Measurements from ENCODE around the gene XRCC5.

The XRCC5 gene

GRCh38 chr2:216092646-216093045 lies 16.5 kb upstream of the XRCC5 start:
- TF ChIP-seq GLIS3 (CRISPR knock-in tag; IDR thresholded peaks at IDR 0.05): no peak
- no peak for ATAC-seq

DNA sequence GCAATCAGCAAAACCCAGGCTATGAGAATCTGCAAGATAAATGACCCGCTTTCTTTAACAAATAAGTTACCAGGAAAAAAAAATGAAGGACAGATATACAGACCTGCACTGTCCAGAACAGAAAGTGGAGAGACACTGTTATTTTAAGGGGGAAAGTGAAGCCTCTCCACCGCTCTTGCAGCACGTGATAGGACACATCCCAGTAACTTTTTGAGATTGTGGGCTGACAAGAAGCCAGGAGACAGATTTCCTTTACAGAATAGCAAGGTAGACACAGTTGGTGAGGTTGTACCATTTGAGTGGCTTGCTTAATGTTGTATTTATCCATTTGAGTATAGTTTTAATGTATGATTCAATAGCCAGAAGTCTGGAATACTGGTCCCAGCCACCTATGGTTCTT lies 14.4 kb upstream of the XRCC5 start:
- TF ChIP-seq ISL1 (CRISPR knock-in tag; IDR thresholded peaks at IDR 0.05) (no peak), ZFP3 (CRISPR knock-in tag; IDR thresholded peaks at IDR 0.05) (no peak), SNAI2 (CRISPR knock-in tag; IDR thresholded peaks at IDR 0.05) (no peak)
- TF ChIP-seq, protein P1, sequence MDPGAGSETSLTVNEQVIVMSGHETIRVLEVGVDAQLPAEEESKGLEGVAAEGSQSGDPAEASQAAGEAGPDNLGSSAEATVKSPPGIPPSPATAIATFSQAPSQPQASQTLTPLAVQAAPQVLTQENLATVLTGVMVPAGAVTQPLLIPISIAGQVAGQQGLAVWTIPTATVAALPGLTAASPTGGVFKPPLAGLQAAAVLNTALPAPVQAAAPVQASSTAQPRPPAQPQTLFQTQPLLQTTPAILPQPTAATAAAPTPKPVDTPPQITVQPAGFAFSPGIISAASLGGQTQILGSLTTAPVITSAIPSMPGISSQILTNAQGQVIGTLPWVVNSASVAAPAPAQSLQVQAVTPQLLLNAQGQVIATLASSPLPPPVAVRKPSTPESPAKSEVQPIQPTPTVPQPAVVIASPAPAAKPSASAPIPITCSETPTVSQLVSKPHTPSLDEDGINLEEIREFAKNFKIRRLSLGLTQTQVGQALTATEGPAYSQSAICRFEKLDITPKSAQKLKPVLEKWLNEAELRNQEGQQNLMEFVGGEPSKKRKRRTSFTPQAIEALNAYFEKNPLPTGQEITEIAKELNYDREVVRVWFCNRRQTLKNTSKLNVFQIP (CRISPR knock-in tag; IDR thresholded peaks at IDR 0.05; ENCODE audit: borderline replicate concordance, low read depth): no peak
- ATAC-seq: no peak

- no peak for ATAC-seq
- TF ChIP-seq ISL1 (CRISPR knock-in tag; IDR thresholded peaks at IDR 0.05) (no peak), ZNF70 (CRISPR knock-in tag; IDR thresholded peaks at IDR 0.05) (no peak), ESRRG (CRISPR knock-in tag; IDR thresholded peaks at IDR 0.05) (no peak), ZFP3 (CRISPR knock-in tag; IDR thresholded peaks at IDR 0.05) (no peak), ZFP30 (CRISPR knock-in tag; IDR thresholded peaks at IDR 0.05) (no peak), RARB (CRISPR knock-in tag; IDR thresholded peaks at IDR 0.05) (no peak), TOX (CRISPR knock-in tag; IDR thresholded peaks at IDR 0.05; ENCODE audit: borderline replicate concordance) (no peak), SNAI2 (CRISPR knock-in tag; IDR thresholded peaks at IDR 0.05) (no peak), GLIS3 (CRISPR knock-in tag; IDR thresholded peaks at IDR 0.05) (no peak), ZNF565 (CRISPR knock-in tag; conservative IDR thresholded peaks at IDR 0.05; ENCODE audit: low read depth) (no peak), ARNTL (CRISPR knock-in tag; IDR thresholded peaks at IDR 0.05; ENCODE audit: borderline replicate concordance, low read depth) (no peak), TCF4 (CRISPR knock-in tag; IDR thresholded peaks at IDR 0.05; ENCODE audit: borderline replicate concordance) (no peak), ZC3H10 (CRISPR knock-in tag; IDR thresholded peaks at IDR 0.05) (no peak), PPARA (CRISPR knock-in tag; IDR thresholded peaks at IDR 0.05; ENCODE audit: borderline replicate concordance) (no peak), CSDC2 (CRISPR knock-in tag; IDR thresholded peaks at IDR 0.05) (no peak), OSR1 (CRISPR knock-in tag; IDR thresholded peaks at IDR 0.05) (no peak)
- TF ChIP-seq, protein P2, sequence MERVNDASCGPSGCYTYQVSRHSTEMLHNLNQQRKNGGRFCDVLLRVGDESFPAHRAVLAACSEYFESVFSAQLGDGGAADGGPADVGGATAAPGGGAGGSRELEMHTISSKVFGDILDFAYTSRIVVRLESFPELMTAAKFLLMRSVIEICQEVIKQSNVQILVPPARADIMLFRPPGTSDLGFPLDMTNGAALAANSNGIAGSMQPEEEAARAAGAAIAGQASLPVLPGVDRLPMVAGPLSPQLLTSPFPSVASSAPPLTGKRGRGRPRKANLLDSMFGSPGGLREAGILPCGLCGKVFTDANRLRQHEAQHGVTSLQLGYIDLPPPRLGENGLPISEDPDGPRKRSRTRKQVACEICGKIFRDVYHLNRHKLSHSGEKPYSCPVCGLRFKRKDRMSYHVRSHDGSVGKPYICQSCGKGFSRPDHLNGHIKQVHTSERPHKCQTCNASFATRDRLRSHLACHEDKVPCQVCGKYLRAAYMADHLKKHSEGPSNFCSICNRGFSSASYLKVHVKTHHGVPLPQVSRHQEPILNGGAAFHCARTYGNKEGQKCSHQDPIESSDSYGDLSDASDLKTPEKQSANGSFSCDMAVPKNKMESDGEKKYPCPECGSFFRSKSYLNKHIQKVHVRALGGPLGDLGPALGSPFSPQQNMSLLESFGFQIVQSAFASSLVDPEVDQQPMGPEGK (CRISPR knock-in tag; IDR thresholded peaks at IDR 0.05; ENCODE audit: borderline replicate concordance): no peak
- TF ChIP-seq, protein P1 (CRISPR knock-in tag; IDR thresholded peaks at IDR 0.05; ENCODE audit: borderline replicate concordance, low read depth): no peak
- TF ChIP-seq, protein P3, sequence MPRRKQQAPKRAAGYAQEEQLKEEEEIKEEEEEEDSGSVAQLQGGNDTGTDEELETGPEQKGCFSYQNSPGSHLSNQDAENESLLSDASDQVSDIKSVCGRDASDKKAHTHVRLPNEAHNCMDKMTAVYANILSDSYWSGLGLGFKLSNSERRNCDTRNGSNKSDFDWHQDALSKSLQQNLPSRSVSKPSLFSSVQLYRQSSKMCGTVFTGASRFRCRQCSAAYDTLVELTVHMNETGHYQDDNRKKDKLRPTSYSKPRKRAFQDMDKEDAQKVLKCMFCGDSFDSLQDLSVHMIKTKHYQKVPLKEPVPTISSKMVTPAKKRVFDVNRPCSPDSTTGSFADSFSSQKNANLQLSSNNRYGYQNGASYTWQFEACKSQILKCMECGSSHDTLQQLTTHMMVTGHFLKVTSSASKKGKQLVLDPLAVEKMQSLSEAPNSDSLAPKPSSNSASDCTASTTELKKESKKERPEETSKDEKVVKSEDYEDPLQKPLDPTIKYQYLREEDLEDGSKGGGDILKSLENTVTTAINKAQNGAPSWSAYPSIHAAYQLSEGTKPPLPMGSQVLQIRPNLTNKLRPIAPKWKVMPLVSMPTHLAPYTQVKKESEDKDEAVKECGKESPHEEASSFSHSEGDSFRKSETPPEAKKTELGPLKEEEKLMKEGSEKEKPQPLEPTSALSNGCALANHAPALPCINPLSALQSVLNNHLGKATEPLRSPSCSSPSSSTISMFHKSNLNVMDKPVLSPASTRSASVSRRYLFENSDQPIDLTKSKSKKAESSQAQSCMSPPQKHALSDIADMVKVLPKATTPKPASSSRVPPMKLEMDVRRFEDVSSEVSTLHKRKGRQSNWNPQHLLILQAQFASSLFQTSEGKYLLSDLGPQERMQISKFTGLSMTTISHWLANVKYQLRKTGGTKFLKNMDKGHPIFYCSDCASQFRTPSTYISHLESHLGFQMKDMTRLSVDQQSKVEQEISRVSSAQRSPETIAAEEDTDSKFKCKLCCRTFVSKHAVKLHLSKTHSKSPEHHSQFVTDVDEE (CRISPR knock-in tag; IDR thresholded peaks at IDR 0.05): no peak
- TF ChIP-seq, protein P4, sequence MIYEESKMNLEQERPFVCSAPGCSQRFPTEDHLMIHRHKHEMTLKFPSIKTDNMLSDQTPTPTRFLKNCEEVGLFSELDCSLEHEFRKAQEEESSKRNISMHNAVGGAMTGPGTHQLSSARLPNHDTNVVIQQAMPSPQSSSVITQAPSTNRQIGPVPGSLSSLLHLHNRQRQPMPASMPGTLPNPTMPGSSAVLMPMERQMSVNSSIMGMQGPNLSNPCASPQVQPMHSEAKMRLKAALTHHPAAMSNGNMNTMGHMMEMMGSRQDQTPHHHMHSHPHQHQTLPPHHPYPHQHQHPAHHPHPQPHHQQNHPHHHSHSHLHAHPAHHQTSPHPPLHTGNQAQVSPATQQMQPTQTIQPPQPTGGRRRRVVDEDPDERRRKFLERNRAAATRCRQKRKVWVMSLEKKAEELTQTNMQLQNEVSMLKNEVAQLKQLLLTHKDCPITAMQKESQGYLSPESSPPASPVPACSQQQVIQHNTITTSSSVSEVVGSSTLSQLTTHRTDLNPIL (CRISPR knock-in tag; IDR thresholded peaks at IDR 0.05; ENCODE audit: low read depth): no peak
These were observed 10.5 kb upstream of the XRCC5 start for GRCh38 chr2:216098421-216099334.
